ENCODE data around the gene IFT88. TPM values are rescaled to one million over a fixed set of nuclear protein-coding genes. Genes with fewer than 3 reads are reported as not detected.

Gene IFT88
- total RNA-seq, 1 donor from 2014 or later = 4.9 TPM

- DNase-seq (ENCODE audit: low spot score in 2 of 2) = no peak
- no peak for TF ChIP-seq CTCF (IDR thresholded peaks at IDR 0.05)
- intact Hi-C loops (cut with DNase I) = no loop called here
- H3K27ac ChIP-seq = no peak overlapping the region
- H3K4me1 ChIP-seq = no peaks in the 10 kb centered on the region
- peaks cover 0 to 11% of the 10 kb centered on the region in 2 donors for H3K9me3 ChIP-seq
- no peaks in the 10 kb centered on the region for H3K27me3 ChIP-seq
- peaks cover 0 to 6% of the 10 kb centered on the region in 2 donors for H3K36me3 ChIP-seq
- H3K4me3 ChIP-seq = no peak overlapping the region
Measured at GRCh38 chr13:20740021-20740420, 173.1 kb downstream of the IFT88 start.

Other genes starting within 250 kb of the IFT88 start
- gene CRYL1, start 41.3 kb upstream of the IFT88 start, total RNA-seq = 13.1 TPM
- not detected for gene IL17D, start 136.5 kb downstream of the IFT88 start, total RNA-seq
- not detected for gene EEF1AKMT1, start 206.8 kb downstream of the IFT88 start, total RNA-seq